ENCODE results near the gene L3MBTL4. TPM values are rescaled to one million over a fixed set of nuclear protein-coding genes. Genes with fewer than 3 reads are reported as not detected.

The L3MBTL4 gene
- total RNA-seq, 1 experiment from 2014 or later = not detected

GRCh38 chr18:5964108-5964507, 450.6 kb downstream of the L3MBTL4 start:
- no peak overlapping the region for H3K27ac ChIP-seq (ENCODE audit: low read depth, low read length, poor library complexity, severe bottlenecking)
- DNase-seq (ENCODE audit: low spot score) = no peak
- H3K4me3 ChIP-seq (ENCODE audit: low read depth, low read length, poor library complexity, severe bottlenecking) = no peak overlapping the region
- no TSS peak for BruUV-seq (replicated peaks)
- TF ChIP-seq CTCF (conservative IDR thresholded peaks at IDR 0.05; ENCODE audit: low read depth, low read length) = no peak
- TF ChIP-seq EZH2 (IDR thresholded peaks at IDR 0.05; ENCODE audit: borderline replicate concordance, low read depth, low read length, poor library complexity, severe bottlenecking) = no peak
- ChIA-PET POLR2A (ENCODE audit: low non-redundant PET) (no interaction called here), CTCF (no interaction called here)
- no peaks in the 10 kb centered on the region for H3K4me1 ChIP-seq (ENCODE audit: insufficient read depth, low read length, poor library complexity, severe bottlenecking)
- no peaks in the 10 kb centered on the region for H3K27me3 ChIP-seq (replicated peaks; ENCODE audit: insufficient read depth, low read depth, low read length, poor library complexity)
- peaks cover 6% of the 10 kb centered on the region for H3K9me3 ChIP-seq (ENCODE audit: low read depth, low read length, poor library complexity, severe bottlenecking)
- intact Hi-C loops (cut with micrococcal nuclease; ENCODE audit: unreplicated experiment) = no loop called here
- H3K36me3 ChIP-seq (ENCODE audit: insufficient read depth, low read length, poor library complexity, severe bottlenecking) = no peaks in the 10 kb centered on the region

- no peak for TF ChIP-seq EZH2 (IDR thresholded peaks at IDR 0.05; ENCODE audit: borderline replicate concordance, low read depth, low read length, poor library complexity, severe bottlenecking)
- ChIA-PET CTCF (no interaction called here), POLR2A (ENCODE audit: low non-redundant PET) (no interaction called here)
- no peaks in the 10 kb centered on the region for H3K27me3 ChIP-seq (replicated peaks; ENCODE audit: insufficient read depth, low read depth, low read length, poor library complexity)
- no peak overlapping the region for H3K4me3 ChIP-seq (ENCODE audit: low read depth, low read length, poor library complexity, severe bottlenecking)
- BruUV-seq (replicated peaks) = no TSS peak
- H3K27ac ChIP-seq (ENCODE audit: low read depth, low read length, poor library complexity, severe bottlenecking) = no peak overlapping the region
- intact Hi-C loops (cut with micrococcal nuclease; ENCODE audit: unreplicated experiment) = no loop called here
- peaks cover 6% of the 10 kb centered on the region for H3K9me3 ChIP-seq (ENCODE audit: low read depth, low read length, poor library complexity, severe bottlenecking)
- no peaks in the 10 kb centered on the region for H3K4me1 ChIP-seq (ENCODE audit: insufficient read depth, low read length, poor library complexity, severe bottlenecking)
- H3K36me3 ChIP-seq (ENCODE audit: insufficient read depth, low read length, poor library complexity, severe bottlenecking) = no peaks in the 10 kb centered on the region
- DNase-seq (ENCODE audit: low spot score) = no peak
Observed at GRCh38 chr18:5963267-5963666, 451.4 kb downstream of the L3MBTL4 start.

- no peaks in the 10 kb centered on the region for H3K36me3 ChIP-seq (ENCODE audit: insufficient read depth, low read length, poor library complexity, severe bottlenecking)
- H3K4me3 ChIP-seq (ENCODE audit: low read depth, low read length, poor library complexity, severe bottlenecking) = no peak overlapping the region
- BruUV-seq (replicated peaks) = no TSS peak
- H3K9me3 ChIP-seq (ENCODE audit: low read depth, low read length, poor library complexity, severe bottlenecking) = peaks cover 9% of the 10 kb centered on the region
- CTCF ChIA-PET = no interaction called here
- intact Hi-C loops (cut with micrococcal nuclease; ENCODE audit: unreplicated experiment) = no loop called here
- POLR2A ChIA-PET (ENCODE audit: low non-redundant PET) = no interaction called here
- H3K4me1 ChIP-seq (ENCODE audit: insufficient read depth, low read length, poor library complexity, severe bottlenecking) = no peaks in the 10 kb centered on the region
- no peak overlapping the region for H3K27ac ChIP-seq (ENCODE audit: low read depth, low read length, poor library complexity, severe bottlenecking)
- no peak for DNase-seq (ENCODE audit: low spot score)
- H3K27me3 ChIP-seq (replicated peaks; ENCODE audit: insufficient read depth, low read depth, low read length, poor library complexity) = no peaks in the 10 kb centered on the region
- TF ChIP-seq CTCF (conservative IDR thresholded peaks at IDR 0.05; ENCODE audit: low read depth, low read length) = no peak
- TF ChIP-seq EZH2 (IDR thresholded peaks at IDR 0.05; ENCODE audit: borderline replicate concordance, low read depth, low read length, poor library complexity, severe bottlenecking) = no peak
Observed at GRCh38 chr18:5962362-5962761, 452.3 kb downstream of the L3MBTL4 start.

- Histone ChIP-seq H3K4me3 (ENCODE audit: low read depth, low read length, poor library complexity, severe bottlenecking) (no peak overlapping the region), H3K27ac (ENCODE audit: low read depth, low read length, poor library complexity, severe bottlenecking) (no peak overlapping the region), H3K4me1 (ENCODE audit: insufficient read depth, low read length, poor library complexity, severe bottlenecking) (no peaks in the 10 kb centered on the region), H3K27me3 (replicated peaks; ENCODE audit: insufficient read depth, low read depth, low read length, poor library complexity) (no peaks in the 10 kb centered on the region), H3K36me3 (ENCODE audit: insufficient read depth, low read length, poor library complexity, severe bottlenecking) (no peaks in the 10 kb centered on the region), H3K9me3 (ENCODE audit: low read depth, low read length, poor library complexity, severe bottlenecking) (peaks cover 9% of the 10 kb centered on the region)
- ChIA-PET CTCF (no interaction called here), POLR2A (ENCODE audit: low non-redundant PET) (no interaction called here)
- TF ChIP-seq CTCF (conservative IDR thresholded peaks at IDR 0.05; ENCODE audit: low read depth, low read length) (no peak), EZH2 (IDR thresholded peaks at IDR 0.05; ENCODE audit: borderline replicate concordance, low read depth, low read length, poor library complexity, severe bottlenecking) (no peak)
- intact Hi-C loops (cut with micrococcal nuclease; ENCODE audit: unreplicated experiment) = no loop called here
- BruUV-seq (replicated peaks) = no TSS peak
- DNase-seq (ENCODE audit: low spot score) = no peak
Observed at GRCh38 chr18:5961828-5962150, 452.9 kb downstream of the L3MBTL4 start.
